K562 (cell line): ENCODE data around the gene PGAP2. TPM values are rescaled to one million over a fixed set of nuclear protein-coding genes. Genes with fewer than 3 reads are reported as not detected.

Experiments
- FUS ChIP-seq: fragments of 200-400 bp; formaldehyde crosslinking; optimal IDR thresholded peaks from 2 replicates; pipeline ENCODE3; 2017; ENCODE audit warnings: low read depth, low read length
- NFIC ChIP-seq: fragments of 450-650 bp; IDR thresholded peaks from 2 replicates; pipeline ENCODE4 v1.6.1; 2017; ENCODE audit warnings: mild to moderate bottlenecking, inconsistent platforms
- NONO ChIP-seq, 2 experiments: fragments of 200-400 bp in 1 of 2; fragments of 450-650 bp in 1 of 2; formaldehyde crosslinking in 1 of 2; IDR thresholded peaks; 2 replicates each; pipeline ENCODE4 v1.6.1; 2017; ENCODE audit warnings: low read depth in 2 of 2, mild to moderate bottlenecking in 2 of 2, moderate library complexity in 2 of 2, low read length in 1 of 2
- RBM14 ChIP-seq: fragments of 200-400 bp; formaldehyde crosslinking; IDR thresholded peaks from 2 replicates; pipeline ENCODE4 v1.6.1; 2018; ENCODE audit warnings: low read depth, mild to moderate bottlenecking, low read length, moderate library complexity, borderline replicate concordance; ENCODE audit not compliant: insufficient read depth
- SMARCB1 ChIP-seq: IDR thresholded peaks from 2 replicates; pipeline ENCODE4 v1.6.1; 2011; ENCODE audit warnings: improper control_type of control experiment, low read depth; ENCODE audit not compliant: insufficient read length
- YY1 ChIP-seq, 3 experiments: IDR thresholded peaks; 2 replicates each; pipeline ENCODE4 v1.6.1; 2011; ENCODE audit warnings: low read length in 2 of 3, mild to moderate bottlenecking in 2 of 3, moderate library complexity in 2 of 3, borderline replicate concordance in 1 of 3, control low read depth in 1 of 3, low read depth in 1 of 3; ENCODE audit not compliant: insufficient read depth in 3 of 3, insufficient replicate concordance in 2 of 3, control insufficient read depth in 1 of 3, insufficient read length in 1 of 3; ENCODE audit errors: extremely low read depth in 1 of 3
- ZNF232 ChIP-seq: sonication (generic); formaldehyde crosslinking; IDR thresholded peaks from 2 replicates; pipeline ENCODE4 v1.8.0; 2022; ENCODE audit warnings: mild to moderate bottlenecking, missing genetic modification reagents
- ZNF384 ChIP-seq: IDR thresholded peaks from 2 replicates; pipeline ENCODE4 v1.6.1; 2012; ENCODE audit warnings: low read depth, low read length, improper control_type of control experiment
- polyA plus RNA-seq, 8 experiments: library from polyadenylated mRNA; depleted of rRNA in 4 of 8; stranded (reverse) in 5 of 8; unstranded in 3 of 8; fragments of >200 nt; fragmentation: Nextera tagmentation in 2 of 8; fragmentation: Illumina TruSeq in 1 of 8; extraction: Ambion mirVana in 2 of 8; extraction: Trizol in 1 of 8; gene quantifications; 2 replicates each; pipeline versions ENCODE4 v1.2.1 to v1.2.3, GENCODE V29; 2011 to 2014; ENCODE audit warnings: inconsistent platforms in 1 of 8, missing spikeins in 1 of 8
- total RNA-seq, 7 experiments: library from RNA; depleted of rRNA in 6 of 7; stranded (reverse); fragments of >200 nt in 6 of 7; fragmentation: Illumina TruSeq in 2 of 7; extraction: Trizol in 2 of 7; gene quantifications; 2 replicates each; pipeline versions ENCODE4 v1.2.1 to v1.2.3, GENCODE V29; 2011 to 2021; ENCODE audit warnings: low replicate concordance in 1 of 7
- TF ChIP-seq, protein P1 (sequence below), 2 experiments: fragments of 450-650 bp; formaldehyde crosslinking in 1 of 2; IDR thresholded peaks; 2 replicates each; pipeline versions ENCODE4 v1.4.0 to v1.6.1; 2014 to 2020; ENCODE audit warnings: mild to moderate bottlenecking in 2 of 2, borderline replicate concordance in 1 of 2, low read depth in 1 of 2
- TF ChIP-seq, protein P2 (sequence below): fragments of 450-650 bp; IDR thresholded peaks from 2 replicates; pipeline ENCODE4 v1.6.1; 2017; ENCODE audit warnings: mild to moderate bottlenecking, moderate library complexity
- TF ChIP-seq, protein P3 (sequence below): fragments of 200-800 bp; sonication (Bioruptor generic); IDR thresholded peaks from 2 replicates; pipeline ENCODE4 v1.6.1; 2017; ENCODE audit warnings: missing genetic modification characterization, missing compliant biosample characterization
- TF ChIP-seq, protein P4 (sequence below): sonication (generic); formaldehyde crosslinking; IDR thresholded peaks from 2 replicates; pipeline ENCODE4 v1.8.1; 2023; ENCODE audit warnings: mild to moderate bottlenecking, missing genetic modification reagents

The PGAP2 gene
- total and polyA plus RNA-seq, 9 of the 15 experiments (the other 6 are each of a cell fraction or from before 2014, with no cell fraction given): 17.9 to 47.2 (median 33.7) TPM

DNA sequence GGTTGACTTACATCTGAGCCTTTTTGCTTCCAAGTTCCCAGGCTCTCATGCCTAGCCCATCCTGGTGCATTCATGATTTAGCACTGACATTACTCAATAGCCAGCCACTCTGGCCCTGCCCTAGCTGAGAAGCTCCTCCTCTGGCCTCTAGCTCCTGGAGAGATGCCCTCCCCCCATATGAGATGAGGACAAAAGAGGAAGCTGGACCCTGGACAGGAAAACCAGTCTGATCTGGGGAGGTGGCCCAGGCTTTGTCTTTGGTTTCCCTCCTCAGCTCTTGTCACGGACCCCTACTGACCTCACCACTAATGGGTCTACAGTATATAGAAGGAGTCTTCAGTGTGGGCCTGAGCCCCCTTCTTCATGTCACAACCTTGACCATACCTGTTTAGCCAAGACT is 29.4 kb downstream of the PGAP2 start (continued):
- TF ChIP-seq, protein P1, sequence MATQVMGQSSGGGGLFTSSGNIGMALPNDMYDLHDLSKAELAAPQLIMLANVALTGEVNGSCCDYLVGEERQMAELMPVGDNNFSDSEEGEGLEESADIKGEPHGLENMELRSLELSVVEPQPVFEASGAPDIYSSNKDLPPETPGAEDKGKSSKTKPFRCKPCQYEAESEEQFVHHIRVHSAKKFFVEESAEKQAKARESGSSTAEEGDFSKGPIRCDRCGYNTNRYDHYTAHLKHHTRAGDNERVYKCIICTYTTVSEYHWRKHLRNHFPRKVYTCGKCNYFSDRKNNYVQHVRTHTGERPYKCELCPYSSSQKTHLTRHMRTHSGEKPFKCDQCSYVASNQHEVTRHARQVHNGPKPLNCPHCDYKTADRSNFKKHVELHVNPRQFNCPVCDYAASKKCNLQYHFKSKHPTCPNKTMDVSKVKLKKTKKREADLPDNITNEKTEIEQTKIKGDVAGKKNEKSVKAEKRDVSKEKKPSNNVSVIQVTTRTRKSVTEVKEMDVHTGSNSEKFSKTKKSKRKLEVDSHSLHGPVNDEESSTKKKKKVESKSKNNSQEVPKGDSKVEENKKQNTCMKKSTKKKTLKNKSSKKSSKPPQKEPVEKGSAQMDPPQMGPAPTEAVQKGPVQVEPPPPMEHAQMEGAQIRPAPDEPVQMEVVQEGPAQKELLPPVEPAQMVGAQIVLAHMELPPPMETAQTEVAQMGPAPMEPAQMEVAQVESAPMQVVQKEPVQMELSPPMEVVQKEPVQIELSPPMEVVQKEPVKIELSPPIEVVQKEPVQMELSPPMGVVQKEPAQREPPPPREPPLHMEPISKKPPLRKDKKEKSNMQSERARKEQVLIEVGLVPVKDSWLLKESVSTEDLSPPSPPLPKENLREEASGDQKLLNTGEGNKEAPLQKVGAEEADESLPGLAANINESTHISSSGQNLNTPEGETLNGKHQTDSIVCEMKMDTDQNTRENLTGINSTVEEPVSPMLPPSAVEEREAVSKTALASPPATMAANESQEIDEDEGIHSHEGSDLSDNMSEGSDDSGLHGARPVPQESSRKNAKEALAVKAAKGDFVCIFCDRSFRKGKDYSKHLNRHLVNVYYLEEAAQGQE (IDR thresholded peaks at IDR 0.05; ENCODE audit: borderline replicate concordance): peak; percentile 95
- TF ChIP-seq, protein P1 (CRISPR knock-in tag; IDR thresholded peaks at IDR 0.05; ENCODE audit: low read depth): no peak
- TF ChIP-seq, protein P2, sequence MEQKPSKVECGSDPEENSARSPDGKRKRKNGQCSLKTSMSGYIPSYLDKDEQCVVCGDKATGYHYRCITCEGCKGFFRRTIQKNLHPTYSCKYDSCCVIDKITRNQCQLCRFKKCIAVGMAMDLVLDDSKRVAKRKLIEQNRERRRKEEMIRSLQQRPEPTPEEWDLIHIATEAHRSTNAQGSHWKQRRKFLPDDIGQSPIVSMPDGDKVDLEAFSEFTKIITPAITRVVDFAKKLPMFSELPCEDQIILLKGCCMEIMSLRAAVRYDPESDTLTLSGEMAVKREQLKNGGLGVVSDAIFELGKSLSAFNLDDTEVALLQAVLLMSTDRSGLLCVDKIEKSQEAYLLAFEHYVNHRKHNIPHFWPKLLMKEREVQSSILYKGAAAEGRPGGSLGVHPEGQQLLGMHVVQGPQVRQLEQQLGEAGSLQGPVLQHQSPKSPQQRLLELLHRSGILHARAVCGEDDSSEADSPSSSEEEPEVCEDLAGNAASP: no peak
- no peak for TF ChIP-seq RBM14
- TF ChIP-seq SMARCB1: no peak
- TF ChIP-seq NONO (IDR thresholded peaks at IDR 0.05; ENCODE audit: low read depth in 2 of 2, low read length in 1 of 2): no peak
- TF ChIP-seq FUS: no peak
- TF ChIP-seq ZNF384: no peak
- TF ChIP-seq, protein P3, sequence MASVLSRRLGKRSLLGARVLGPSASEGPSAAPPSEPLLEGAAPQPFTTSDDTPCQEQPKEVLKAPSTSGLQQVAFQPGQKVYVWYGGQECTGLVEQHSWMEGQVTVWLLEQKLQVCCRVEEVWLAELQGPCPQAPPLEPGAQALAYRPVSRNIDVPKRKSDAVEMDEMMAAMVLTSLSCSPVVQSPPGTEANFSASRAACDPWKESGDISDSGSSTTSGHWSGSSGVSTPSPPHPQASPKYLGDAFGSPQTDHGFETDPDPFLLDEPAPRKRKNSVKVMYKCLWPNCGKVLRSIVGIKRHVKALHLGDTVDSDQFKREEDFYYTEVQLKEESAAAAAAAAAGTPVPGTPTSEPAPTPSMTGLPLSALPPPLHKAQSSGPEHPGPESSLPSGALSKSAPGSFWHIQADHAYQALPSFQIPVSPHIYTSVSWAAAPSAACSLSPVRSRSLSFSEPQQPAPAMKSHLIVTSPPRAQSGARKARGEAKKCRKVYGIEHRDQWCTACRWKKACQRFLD (CRISPR knock-in tag): no peak
- peak in 1 of 3 experiments; percentile 31 for TF ChIP-seq YY1 (IDR thresholded peaks at IDR 0.05; ENCODE audit: borderline replicate concordance in 1 of 3, control insufficient read depth in 1 of 3, extremely low read depth in 1 of 3, insufficient read depth in 3 of 3, insufficient read length in 1 of 3, insufficient replicate concordance in 2 of 3, low read depth in 1 of 3, low read length in 2 of 3)
- TF ChIP-seq ZNF232 (CRISPR knock-in tag): no peak
- TF ChIP-seq, protein P4, sequence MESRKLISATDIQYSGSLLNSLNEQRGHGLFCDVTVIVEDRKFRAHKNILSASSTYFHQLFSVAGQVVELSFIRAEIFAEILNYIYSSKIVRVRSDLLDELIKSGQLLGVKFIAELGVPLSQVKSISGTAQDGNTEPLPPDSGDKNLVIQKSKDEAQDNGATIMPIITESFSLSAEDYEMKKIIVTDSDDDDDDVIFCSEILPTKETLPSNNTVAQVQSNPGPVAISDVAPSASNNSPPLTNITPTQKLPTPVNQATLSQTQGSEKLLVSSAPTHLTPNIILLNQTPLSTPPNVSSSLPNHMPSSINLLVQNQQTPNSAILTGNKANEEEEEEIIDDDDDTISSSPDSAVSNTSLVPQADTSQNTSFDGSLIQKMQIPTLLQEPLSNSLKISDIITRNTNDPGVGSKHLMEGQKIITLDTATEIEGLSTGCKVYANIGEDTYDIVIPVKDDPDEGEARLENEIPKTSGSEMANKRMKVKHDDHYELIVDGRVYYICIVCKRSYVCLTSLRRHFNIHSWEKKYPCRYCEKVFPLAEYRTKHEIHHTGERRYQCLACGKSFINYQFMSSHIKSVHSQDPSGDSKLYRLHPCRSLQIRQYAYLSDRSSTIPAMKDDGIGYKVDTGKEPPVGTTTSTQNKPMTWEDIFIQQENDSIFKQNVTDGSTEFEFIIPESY (CRISPR knock-in tag): no peak
- TF ChIP-seq NFIC: no peak
